ENCODE data around the gene YAP1.
"Not testable (repeated sequence)": the region's sequence is repeated elsewhere in the genome, so short reads cannot be mapped to it uniquely, and the experiment has no call there.

Gene YAP1

DNA sequence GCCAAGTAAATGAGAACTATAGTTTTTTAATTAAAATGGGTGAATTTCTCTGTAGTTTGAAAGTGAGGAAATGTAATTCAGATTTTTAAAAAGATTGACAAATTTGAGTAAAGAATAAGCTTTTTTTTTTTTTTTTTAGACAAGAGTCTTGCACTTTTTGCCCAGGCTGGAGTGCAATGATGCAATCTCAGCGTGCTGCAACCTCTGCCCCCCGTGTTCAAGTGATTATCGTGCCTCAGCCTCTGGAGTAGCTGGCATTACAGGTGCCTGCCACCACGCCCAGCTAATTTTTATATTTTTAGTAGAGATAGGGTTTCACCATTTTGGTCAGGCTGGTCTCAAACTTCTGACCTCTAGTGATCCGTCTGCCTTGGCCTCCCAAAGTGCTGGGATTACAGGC, 90.1 kb downstream of the YAP1 start:
- not testable (repeated sequence) for DNase-seq (ENCODE audit: low spot score)

DNA sequence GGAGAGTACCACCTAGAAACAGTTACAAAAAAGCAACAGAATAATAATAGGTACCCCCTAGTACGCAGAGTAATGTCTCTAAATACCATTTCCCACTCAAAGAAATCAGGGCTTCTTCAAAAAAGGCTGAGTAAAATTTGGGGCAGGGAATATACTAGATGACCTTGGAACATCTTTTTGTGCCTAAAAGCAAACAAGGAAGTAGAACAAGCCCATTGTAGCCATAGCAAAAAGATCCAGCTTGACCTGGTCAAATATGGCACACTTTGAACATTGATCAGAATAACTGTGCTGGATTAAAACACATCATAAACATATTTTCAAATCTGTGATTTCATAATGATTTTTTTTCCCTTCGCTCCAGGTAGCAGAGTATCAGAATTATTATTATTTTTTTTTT, 91.5 kb downstream of the YAP1 start:
- DNase-seq (ENCODE audit: low spot score), result no peak

DNA sequence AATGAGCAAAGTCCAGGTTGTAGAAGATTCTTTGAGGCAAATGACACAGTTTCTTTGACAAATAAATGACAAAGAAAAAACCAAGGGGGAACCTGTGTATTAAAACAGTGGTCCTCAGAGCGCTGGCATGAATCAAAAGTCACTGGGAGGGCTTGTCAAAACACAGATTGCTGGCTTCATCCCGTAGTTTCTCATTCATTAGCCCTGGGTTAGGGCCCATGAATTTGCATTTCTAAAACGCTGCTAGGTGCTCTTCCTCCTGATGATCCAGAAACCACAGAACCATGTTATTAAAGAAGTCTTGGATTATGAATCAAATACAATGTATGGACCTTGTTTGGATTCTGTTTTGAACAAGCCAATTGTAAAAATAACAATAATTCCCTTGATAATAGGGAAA, 92.7 kb downstream of the YAP1 start:
- no peak for DNase-seq (ENCODE audit: low spot score)

DNA sequence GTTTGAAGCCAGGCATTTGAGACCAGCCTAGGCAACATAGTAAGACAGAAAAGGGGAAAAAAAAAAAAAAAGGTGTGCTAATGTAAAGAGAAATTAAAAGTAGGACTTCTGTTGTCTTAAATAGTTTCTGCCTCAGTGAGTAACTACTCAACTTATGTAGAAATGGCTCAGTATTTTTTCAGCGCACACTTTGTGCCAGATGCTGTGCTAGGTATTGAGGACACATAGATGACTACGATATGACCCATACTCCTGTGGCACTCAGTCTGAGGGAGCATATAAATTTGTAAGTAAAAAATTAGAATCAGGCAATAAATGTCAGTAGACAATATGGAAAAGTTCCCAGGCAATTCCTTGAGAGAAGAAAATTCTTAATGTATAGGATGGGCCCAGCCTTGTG, 93.9 kb downstream of the YAP1 start:
- no peak for DNase-seq (ENCODE audit: low spot score)

GRCh38 chr11:102205805-102206204, 95.6 kb downstream of the YAP1 start:
- DNase-seq (ENCODE audit: low spot score), result no peak

GRCh38 chr11:102208835-102209234, 98.6 kb downstream of the YAP1 start:
- DNase-seq (ENCODE audit: low spot score), result no peak

- DNase-seq (ENCODE audit: low spot score), result no peak
Observed at GRCh38 chr11:102214623-102215022, 104.4 kb downstream of the YAP1 start.

DNA sequence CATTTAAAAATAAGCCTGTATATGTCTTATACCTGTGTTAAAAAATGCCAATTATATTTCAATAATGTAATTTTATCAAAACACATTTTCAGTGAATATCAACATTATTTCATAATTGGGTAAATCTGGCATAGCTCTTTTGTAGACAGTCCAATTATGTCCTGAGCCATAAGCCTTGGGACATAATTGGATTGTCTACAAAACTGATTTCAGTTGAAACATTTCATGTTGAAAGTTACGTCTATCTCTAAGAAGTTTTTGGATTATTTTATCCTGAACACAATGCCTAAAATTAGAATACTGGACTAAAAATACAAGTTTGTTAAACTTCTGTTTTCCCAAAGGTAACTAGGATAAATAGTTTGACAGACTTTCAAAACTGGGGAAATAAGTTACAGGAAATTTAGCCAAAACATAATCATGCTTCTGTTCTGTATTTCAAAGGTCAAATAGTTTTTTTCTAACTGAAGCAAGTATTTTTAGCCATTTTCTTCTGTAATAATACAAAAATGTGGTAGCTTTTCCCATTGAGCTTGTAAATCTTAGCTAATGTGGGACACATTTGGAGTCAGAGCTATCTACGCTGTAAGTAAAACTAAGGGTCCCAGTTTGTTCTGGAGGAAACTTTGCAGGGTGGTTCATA, 106.3 kb downstream of the YAP1 start:
- no peak for DNase-seq (ENCODE audit: low spot score)

- no peak for DNase-seq (ENCODE audit: low spot score)
Observed at GRCh38 chr11:102220728-102221467, 110.7 kb downstream of the YAP1 start.

DNA sequence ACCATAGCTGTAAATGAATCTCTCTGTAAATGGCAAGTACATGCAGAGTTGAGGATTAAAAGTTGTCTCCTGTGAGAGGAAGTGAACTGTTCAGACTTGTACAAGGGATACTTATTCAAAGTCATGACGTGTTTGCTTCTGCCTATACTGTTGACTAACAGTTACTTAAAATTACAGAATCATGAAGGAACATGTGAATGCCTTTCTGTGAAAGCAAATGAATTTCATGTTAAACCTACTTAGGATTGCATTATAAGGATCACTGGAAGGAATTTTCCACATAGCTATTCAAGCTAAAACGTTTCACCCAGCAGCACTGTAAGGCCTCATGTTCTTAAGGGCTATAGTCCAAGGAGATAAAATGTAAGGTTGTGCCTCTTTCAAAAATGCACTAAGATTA, 113.6 kb downstream of the YAP1 start:
- no peak for DNase-seq (ENCODE audit: low spot score)

DNA sequence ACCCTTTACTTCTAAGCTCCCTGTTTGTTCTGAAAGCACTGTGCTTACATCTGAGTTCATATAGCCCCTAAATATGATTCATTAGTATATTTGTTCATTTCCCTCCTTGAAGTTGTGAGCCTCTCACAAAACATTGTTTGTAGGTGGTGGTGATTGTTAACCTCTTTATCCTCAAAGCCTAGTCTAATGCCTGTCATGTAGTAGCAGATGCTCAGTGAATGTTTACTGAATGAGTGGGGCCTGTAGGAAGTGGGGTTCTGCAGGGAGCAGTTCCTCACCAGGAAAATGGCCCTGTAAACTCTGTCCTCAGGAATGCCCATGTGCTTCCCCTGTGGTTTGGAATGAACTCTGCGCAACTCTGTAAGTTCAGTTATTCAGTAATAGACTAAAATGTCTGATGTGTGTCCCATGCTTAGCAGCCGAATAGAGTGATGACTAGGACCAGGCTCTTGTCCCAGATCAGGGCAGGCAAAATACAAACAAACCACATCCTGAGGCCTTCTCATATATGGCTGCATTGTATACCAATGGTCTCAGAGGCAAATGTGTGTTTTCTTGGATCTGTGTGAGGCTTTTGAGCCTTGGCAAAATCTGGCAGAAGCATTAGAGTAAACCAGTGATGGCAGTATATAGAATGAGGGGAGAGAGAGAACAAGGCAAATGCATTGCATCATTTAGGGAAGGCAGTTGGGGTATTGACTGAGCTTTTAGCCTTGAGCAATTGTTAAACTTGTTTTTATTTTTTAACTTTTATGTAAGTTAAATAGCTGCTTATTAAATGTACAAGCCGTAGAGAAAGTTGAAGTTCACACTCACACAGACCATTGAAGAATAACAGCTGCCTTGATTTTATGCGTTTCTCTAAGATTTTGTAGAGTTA, 115.7 kb downstream of the YAP1 start:
- DNase-seq (ENCODE audit: low spot score), result peak; percentile 80

DNA sequence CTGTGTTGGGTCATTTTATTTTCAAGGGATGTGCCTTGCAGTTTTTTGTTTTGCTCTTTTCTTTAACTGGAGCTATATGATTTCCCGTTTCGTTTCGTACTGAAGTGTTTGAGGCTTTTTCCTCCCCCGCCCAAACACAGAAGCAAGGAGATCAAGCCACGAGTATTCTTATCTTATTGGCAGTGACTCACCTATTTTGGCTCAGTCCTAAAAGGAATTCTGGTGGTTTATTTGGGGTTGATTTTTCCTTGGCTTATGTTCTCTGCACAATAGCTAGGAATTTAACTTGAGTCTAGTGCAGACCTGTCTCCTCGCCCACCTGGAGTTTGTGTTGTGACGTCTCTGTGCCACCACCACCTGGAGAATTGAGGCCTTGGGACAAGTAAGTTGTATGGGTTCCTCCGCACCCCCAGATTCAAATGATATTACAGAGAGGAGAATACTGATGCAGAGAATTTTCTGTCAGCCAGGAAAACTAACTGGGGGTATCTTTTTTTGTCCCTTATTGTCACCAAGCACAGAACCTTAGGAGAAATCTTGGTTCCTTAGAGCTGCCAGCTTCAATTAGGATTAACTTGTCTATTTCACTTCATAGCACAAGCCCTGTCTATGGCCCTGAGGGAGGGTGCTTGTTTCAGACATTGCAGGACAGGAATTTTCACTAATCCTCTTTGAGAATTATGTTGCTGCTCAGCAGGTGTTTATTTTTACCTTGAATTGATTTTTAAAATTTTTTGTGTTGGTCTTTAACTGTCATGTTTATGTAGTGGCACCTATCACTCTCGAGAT, 116.6 kb downstream of the YAP1 start:
- DNase-seq (ENCODE audit: low spot score), result no peak

- no peak for DNase-seq (ENCODE audit: low spot score)
Observed at GRCh38 chr11:102229510-102230123, 119.4 kb downstream of the YAP1 start.

GRCh38 chr11:102230186-102230585, 119.9 kb downstream of the YAP1 start:
- DNase-seq (ENCODE audit: low spot score), result no peak

DNA sequence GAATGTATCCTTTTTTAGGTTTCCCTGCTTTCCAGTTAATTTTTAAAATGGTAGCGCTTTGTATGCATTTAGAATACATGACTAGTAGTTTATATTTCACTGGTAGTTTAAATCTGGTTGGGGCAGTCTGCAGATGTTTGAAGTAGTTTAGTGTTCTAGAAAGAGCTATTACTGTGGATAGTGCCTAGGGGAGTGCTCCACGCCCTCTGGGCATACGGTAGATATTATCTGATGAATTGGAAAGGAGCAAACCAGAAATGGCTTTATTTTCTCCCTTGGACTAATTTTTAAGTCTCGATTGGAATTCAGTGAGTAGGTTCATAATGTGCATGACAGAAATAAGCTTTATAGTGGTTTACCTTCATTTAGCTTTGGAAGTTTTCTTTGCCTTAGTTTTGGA, 120.7 kb downstream of the YAP1 start:
- DNase-seq (ENCODE audit: low spot score), result no peak

DNA sequence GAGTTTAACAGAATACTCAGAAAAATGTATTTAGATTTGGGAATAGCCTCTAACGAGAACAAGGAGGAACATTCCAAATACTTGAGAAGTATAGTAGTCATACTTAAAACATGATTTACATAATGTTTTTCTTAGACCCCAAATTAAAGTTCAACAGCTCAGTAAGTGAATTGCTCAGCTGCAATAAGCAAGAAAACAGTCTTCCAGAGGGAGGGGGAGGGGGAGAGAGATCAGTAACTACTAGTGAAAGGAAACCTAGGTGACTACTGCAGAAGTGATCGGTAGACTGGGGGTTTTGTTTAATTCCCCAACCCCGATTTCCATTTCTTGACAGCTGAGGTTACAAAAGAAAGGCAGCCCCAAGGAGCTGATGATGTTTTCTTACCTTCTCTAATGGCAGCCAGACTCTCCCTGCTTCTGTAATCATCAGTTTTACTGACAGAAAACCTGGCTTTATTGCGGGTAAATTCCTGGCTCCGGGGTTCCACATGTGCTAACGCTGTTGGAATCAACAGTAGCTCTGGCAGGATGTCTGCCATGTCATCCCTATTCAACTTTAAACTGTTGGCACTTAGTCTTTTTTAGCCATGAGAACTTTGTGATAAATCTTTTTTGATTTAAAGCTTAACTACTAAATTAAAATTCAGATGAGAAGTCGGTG, 124.7 kb downstream of the YAP1 start:
- no peak for DNase-seq (ENCODE audit: low spot score)

DNA sequence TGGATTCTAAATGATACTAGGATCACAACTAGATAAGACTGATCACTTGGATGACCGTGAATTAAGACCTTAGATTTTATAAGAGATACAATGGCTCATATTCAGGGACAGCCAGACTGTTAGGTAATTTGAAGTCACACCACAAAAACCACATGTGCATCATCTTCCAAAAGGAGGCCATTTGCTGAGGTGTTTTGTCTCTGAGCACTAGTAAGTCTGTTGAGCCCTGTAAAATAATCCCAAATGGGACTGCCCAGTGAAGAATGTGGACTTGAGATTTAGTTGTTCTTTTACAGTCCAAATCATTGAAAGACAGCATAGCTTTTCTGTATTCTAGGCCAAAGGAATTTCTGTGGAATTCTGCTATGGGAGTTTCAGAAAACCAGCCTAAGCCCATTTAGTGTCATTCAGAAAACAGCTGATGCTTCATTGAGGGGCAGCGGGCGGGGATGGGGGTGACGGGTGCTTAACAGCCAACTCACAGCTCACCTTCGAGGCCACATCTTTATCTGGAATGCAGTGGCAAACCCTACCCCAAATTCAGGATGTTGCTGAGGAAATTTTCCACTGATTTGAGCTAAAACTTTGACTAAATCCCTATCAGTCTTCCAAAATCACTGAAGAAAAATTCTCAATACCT, 127.0 kb downstream of the YAP1 start:
- DNase-seq (ENCODE audit: low spot score), result peak; percentile 57

- no peak for DNase-seq (ENCODE audit: low spot score)
Observed at GRCh38 chr11:102238391-102238821, 128.2 kb downstream of the YAP1 start.

GRCh38 chr11:102239448-102239847, 129.2 kb downstream of the YAP1 start:
- DNase-seq (ENCODE audit: low spot score), result no peak

- no peak for DNase-seq (ENCODE audit: low spot score)
Observed at GRCh38 chr11:102239911-102240310, 129.7 kb downstream of the YAP1 start.

GRCh38 chr11:102240502-102240901, 130.3 kb downstream of the YAP1 start:
- DNase-seq (ENCODE audit: low spot score), result peak; percentile 53
